Measurements from ENCODE around the gene ZNF543.
"Not testable (repeated sequence)": the region's sequence is repeated elsewhere in the genome, so short reads cannot be mapped to it uniquely, and the experiment has no call there.

ZNF543 gene

DNA sequence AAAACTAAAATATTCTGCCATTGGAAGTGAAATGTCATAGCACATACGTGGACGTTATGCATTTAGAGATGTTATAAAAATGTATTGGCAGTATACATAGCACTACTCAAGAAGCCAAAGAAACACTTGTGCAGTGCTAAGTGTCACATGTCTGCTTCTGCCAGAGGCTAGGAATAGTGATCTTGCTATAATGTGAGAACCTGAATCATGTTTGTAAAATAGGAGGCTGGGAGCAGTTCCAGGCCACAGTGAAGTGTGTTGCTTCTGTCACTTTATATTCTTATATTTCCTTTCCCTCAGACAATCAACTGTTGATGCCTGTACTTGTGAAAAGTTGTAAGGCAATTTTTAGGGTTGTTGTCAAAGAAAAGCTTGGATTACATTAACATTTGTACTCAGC, 46.5 kb downstream of the ZNF543 start:
- in situ Hi-C loops (cut with MboI; ENCODE audit: low pct_unique_long_range_greater_than_20kb, low sequenced_read_pairs, unreplicated experiment): no loop called here
- no peak for DNase-seq (ENCODE audit: low spot score)
- TF ChIP-seq, protein P1, sequence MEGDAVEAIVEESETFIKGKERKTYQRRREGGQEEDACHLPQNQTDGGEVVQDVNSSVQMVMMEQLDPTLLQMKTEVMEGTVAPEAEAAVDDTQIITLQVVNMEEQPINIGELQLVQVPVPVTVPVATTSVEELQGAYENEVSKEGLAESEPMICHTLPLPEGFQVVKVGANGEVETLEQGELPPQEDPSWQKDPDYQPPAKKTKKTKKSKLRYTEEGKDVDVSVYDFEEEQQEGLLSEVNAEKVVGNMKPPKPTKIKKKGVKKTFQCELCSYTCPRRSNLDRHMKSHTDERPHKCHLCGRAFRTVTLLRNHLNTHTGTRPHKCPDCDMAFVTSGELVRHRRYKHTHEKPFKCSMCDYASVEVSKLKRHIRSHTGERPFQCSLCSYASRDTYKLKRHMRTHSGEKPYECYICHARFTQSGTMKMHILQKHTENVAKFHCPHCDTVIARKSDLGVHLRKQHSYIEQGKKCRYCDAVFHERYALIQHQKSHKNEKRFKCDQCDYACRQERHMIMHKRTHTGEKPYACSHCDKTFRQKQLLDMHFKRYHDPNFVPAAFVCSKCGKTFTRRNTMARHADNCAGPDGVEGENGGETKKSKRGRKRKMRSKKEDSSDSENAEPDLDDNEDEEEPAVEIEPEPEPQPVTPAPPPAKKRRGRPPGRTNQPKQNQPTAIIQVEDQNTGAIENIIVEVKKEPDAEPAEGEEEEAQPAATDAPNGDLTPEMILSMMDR (IDR thresholded peaks at IDR 0.05; ENCODE audit: extremely low read depth, insufficient read depth, missing control alignments): no peak

DNA sequence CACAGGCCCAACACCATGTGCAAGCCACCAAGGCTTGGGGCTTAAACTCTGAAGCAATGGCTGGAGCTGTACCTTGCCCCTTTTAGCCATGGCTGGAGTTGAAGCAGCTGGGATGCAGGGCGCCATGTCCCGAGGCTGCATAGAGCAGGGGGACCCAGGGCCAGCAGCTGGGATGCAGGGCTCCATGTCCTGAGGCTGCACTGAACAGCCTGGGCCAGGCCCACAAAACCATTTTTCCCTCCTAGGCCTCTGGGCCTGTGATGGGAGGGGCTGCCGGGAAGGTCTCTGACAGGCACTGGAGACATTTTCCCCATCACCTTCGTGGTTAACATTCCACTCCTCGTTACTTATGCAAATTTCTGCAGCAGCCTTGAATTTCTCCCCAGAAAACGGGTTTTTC, 53.9 kb downstream of the ZNF543 start:
- in situ Hi-C loops (cut with MboI; ENCODE audit: low pct_unique_long_range_greater_than_20kb, low sequenced_read_pairs, unreplicated experiment): no loop called here
- DNase-seq (ENCODE audit: low spot score): no peak
- TF ChIP-seq, protein P1 (IDR thresholded peaks at IDR 0.05; ENCODE audit: extremely low read depth, insufficient read depth, missing control alignments): no peak

DNA sequence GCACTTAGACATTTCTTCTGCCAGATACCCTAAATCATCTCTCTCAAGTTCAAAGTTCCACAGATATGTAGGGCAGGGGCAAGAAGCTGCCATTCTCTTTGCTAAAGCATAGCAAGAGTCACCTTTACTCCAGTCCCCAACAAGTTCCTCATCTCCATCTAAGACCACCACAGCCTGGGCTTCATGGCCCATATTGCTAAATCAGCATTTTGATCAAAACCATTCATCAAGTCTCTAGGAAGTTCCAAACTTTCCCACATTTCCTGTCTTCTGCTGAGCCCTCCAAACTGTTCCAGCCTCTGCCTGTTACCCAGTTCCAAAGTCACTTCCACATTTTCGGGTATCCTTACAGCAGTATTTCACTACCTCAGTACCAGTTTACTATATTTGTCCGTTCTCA, 54.4 kb downstream of the ZNF543 start:
- in situ Hi-C loops (cut with MboI; ENCODE audit: low pct_unique_long_range_greater_than_20kb, low sequenced_read_pairs, unreplicated experiment): not testable (repeated sequence)

DNA sequence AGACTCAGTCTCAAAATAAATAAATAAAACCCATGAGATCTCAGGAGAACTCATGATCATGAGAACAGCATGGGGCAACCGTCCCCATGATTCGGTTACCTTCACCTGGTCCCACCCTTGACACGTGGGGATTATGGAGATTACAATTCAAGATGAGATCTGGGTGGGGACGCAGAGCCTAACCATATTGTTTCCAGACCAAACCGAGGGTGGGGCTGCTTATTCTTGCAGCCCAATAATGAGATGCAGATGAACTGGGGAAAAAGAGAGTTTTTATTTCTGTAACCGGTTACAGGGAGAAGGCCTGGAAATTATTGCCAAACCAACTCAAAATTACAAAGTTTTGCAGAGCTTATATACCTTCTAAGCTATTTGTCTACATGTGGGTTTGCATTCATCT, 55.9 kb downstream of the ZNF543 start:
- in situ Hi-C loops (cut with MboI; ENCODE audit: low pct_unique_long_range_greater_than_20kb, low sequenced_read_pairs, unreplicated experiment): no loop called here
- TF ChIP-seq, protein P1 (IDR thresholded peaks at IDR 0.05; ENCODE audit: extremely low read depth, insufficient read depth, missing control alignments): no peak
- DNase-seq (ENCODE audit: low spot score): no peak

More for the DNA sequence above, 54.4 kb downstream of the ZNF543 start:
- not testable (repeated sequence) for DNase-seq (ENCODE audit: low spot score)

DNA sequence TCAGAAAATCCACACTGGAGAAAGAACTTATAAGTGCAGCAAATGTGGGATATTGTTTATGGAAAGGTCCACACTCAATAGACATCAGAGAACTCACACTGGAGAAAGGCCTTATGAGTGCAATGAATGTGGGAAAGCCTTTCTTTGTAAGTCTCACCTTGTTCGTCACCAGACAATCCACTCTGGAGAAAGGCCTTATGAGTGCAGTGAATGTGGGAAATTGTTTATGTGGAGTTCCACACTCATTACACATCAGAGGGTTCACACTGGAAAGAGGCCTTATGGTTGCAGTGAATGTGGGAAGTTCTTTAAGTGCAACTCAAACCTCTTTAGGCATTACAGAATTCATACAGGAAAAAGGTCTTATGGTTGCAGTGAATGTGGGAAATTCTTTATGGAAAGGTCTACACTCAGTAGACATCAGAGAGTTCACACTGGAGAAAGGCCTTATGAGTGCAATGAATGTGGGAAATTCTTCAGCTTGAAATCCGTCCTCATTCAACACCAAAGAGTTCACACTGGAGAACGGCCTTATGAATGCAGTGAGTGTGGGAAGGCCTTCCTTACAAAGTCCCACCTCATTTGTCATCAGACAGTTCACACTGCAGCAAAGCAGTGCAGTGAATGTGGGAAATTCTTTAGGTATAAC, 57.4 kb downstream of the ZNF543 start:
- no peak for DNase-seq (ENCODE audit: low spot score)
- in situ Hi-C loops (cut with MboI; ENCODE audit: low pct_unique_long_range_greater_than_20kb, low sequenced_read_pairs, unreplicated experiment): no loop called here
- TF ChIP-seq, protein P1 (IDR thresholded peaks at IDR 0.05; ENCODE audit: extremely low read depth, insufficient read depth, missing control alignments): no peak
